ENCODE data around the gene KBTBD12.
"Not testable (repeated sequence)": the region's sequence is repeated elsewhere in the genome, so short reads cannot be mapped to it uniquely, and the experiment has no call there.

Gene KBTBD12

DNA sequence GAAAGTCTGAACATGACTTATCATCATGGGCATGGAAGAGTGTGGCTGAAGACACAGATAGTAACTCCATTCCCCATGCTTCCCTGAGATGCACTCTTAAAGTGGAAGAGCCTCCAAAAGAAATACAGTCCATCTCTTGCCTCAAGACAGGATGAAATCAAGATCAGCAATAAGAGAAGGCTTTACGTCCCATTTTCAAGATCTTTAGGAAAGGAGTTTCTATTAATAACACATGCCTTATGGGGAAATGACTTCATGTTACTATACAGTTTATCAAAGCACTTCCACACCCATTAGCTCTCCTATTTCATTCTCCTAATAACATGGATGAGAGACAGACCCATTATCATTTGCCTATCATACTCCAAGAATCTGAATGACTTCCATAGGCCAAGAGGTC lies 6.1 kb upstream of the KBTBD12 start:
- H4K20me1 ChIP-seq (ENCODE audit: low read depth, low read length), result no peaks in the 10 kb centered on the region
- H3K4me2 ChIP-seq (ENCODE audit: low read depth, low read length, poor library complexity, severe bottlenecking), result no peak overlapping the region
- H3K27me3 ChIP-seq (ENCODE audit: low read length), result no peaks in the 10 kb centered on the region
- no peak for TF ChIP-seq EZH2phosphoT487 (conservative IDR thresholded peaks at IDR 0.05; ENCODE audit: low read length)
- TF ChIP-seq, protein P1, sequence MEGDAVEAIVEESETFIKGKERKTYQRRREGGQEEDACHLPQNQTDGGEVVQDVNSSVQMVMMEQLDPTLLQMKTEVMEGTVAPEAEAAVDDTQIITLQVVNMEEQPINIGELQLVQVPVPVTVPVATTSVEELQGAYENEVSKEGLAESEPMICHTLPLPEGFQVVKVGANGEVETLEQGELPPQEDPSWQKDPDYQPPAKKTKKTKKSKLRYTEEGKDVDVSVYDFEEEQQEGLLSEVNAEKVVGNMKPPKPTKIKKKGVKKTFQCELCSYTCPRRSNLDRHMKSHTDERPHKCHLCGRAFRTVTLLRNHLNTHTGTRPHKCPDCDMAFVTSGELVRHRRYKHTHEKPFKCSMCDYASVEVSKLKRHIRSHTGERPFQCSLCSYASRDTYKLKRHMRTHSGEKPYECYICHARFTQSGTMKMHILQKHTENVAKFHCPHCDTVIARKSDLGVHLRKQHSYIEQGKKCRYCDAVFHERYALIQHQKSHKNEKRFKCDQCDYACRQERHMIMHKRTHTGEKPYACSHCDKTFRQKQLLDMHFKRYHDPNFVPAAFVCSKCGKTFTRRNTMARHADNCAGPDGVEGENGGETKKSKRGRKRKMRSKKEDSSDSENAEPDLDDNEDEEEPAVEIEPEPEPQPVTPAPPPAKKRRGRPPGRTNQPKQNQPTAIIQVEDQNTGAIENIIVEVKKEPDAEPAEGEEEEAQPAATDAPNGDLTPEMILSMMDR (IDR thresholded peaks at IDR 0.05; ENCODE audit: insufficient read depth, low read length, poor library complexity, severe bottlenecking), result no peak
- no peak overlapping the region for H2AFZ ChIP-seq (ENCODE audit: low read depth, low read length, severe bottlenecking)
- no peaks in the 10 kb centered on the region for H3F3A ChIP-seq (ENCODE audit: insufficient read depth)
- H3K9me3 ChIP-seq (ENCODE audit: insufficient read depth, low read length), result no peaks in the 10 kb centered on the region
- no peaks in the 10 kb centered on the region for H3K36me3 ChIP-seq (ENCODE audit: low read length)
- H3K9ac ChIP-seq (ENCODE audit: low read length), result no peak overlapping the region
- no peak overlapping the region for H3K27ac ChIP-seq (ENCODE audit: low read depth, low read length)
- H3K79me2 ChIP-seq (ENCODE audit: insufficient read depth, low read length), result no peaks in the 10 kb centered on the region
- no peaks in the 10 kb centered on the region for H3K9me2 ChIP-seq (replicated peaks; ENCODE audit: insufficient read depth, low read length)
- H3K4me3 ChIP-seq (ENCODE audit: insufficient read depth, low read length, poor library complexity, severe bottlenecking), result no peak overlapping the region

DNA sequence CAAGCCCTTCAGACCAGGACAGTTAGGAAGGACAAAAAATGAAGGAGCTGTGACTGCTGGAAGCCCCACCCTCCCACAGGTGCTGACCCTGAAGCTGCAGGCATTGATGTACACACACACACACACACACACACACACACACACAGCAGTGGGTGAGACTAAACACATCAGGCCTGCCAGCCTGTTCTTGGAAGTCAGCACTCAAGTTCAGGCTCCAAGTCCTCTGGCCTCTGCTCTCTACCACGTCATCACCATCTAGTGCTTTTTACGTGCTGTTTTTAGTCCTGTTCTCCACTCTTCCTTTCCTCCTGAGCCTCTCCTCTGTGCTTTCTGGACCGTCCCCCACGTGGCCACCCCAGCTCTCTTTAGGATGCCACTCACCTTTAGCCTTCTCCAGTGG lies 5.4 kb upstream of the KBTBD12 start:
- TF ChIP-seq, protein P1 (IDR thresholded peaks at IDR 0.05; ENCODE audit: insufficient read depth, low read length, poor library complexity, severe bottlenecking), result no peak
- no peak for TF ChIP-seq EZH2phosphoT487 (conservative IDR thresholded peaks at IDR 0.05; ENCODE audit: low read length)
- H3F3A ChIP-seq (ENCODE audit: insufficient read depth), result no peaks in the 10 kb centered on the region

DNA sequence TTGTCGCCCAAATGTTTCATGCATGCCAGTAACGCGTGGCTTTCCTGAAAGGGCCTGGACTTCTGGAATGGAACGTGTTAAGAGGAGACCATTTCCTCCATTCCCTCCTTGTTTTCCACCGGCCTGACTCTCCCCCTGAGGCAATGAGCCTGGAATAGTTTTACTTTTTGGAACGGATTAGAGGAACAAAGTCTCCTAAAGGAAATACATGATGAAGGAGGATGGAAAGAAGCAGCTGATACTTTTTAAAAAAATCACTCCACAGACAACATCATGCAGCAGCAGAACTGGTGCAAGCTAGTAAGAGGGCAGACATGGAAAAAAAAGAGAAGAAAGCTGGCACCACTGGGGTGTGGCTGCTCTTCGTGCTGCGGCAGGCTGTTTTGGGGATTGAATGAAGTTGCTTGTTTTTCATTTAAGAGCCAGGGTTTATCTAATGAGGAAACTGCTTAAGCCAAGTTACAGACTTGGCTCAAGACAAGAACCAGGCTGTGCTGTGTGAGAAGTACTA lies 3.6 kb upstream of the KBTBD12 start:
- TF ChIP-seq, protein P1 (IDR thresholded peaks at IDR 0.05; ENCODE audit: insufficient read depth, low read length, poor library complexity, severe bottlenecking), result no peak
- no peak for TF ChIP-seq EZH2phosphoT487 (conservative IDR thresholded peaks at IDR 0.05; ENCODE audit: low read length)
- Histone ChIP-seq H3K27me3 (ENCODE audit: low read length) (no peaks in the 10 kb centered on the region), H2AFZ (ENCODE audit: low read depth, low read length, severe bottlenecking) (no peak overlapping the region), H3K9me2 (replicated peaks; ENCODE audit: insufficient read depth, low read length) (no peaks in the 10 kb centered on the region), H3K79me2 (ENCODE audit: insufficient read depth, low read length) (no peaks in the 10 kb centered on the region), H3K9ac (ENCODE audit: low read length) (no peak overlapping the region), H3K36me3 (ENCODE audit: low read length) (no peaks in the 10 kb centered on the region), H4K20me1 (ENCODE audit: low read depth, low read length) (no peaks in the 10 kb centered on the region), H3K27ac (ENCODE audit: low read depth, low read length) (no peak overlapping the region), H3K4me3 (ENCODE audit: insufficient read depth, low read length, poor library complexity, severe bottlenecking) (no peak overlapping the region), H3K4me2 (ENCODE audit: low read depth, low read length, poor library complexity, severe bottlenecking) (no peak overlapping the region), H3K9me3 (ENCODE audit: insufficient read depth, low read length) (no peaks in the 10 kb centered on the region), H3F3A (ENCODE audit: insufficient read depth) (no peaks in the 10 kb centered on the region)

More for the DNA sequence above, 5.4 kb upstream of the KBTBD12 start:
- Histone ChIP-seq H3K9ac (ENCODE audit: low read length) (no peak overlapping the region), H2AFZ (ENCODE audit: low read depth, low read length, severe bottlenecking) (no peak overlapping the region), H3K9me3 (ENCODE audit: insufficient read depth, low read length) (no peaks in the 10 kb centered on the region), H3K9me2 (replicated peaks; ENCODE audit: insufficient read depth, low read length) (no peaks in the 10 kb centered on the region), H3K27ac (ENCODE audit: low read depth, low read length) (no peak overlapping the region), H3K36me3 (ENCODE audit: low read length) (no peaks in the 10 kb centered on the region), H3K27me3 (ENCODE audit: low read length) (no peaks in the 10 kb centered on the region), H4K20me1 (ENCODE audit: low read depth, low read length) (no peaks in the 10 kb centered on the region), H3K79me2 (ENCODE audit: insufficient read depth, low read length) (no peaks in the 10 kb centered on the region), H3K4me3 (ENCODE audit: insufficient read depth, low read length, poor library complexity, severe bottlenecking) (no peak overlapping the region), H3K4me2 (ENCODE audit: low read depth, low read length, poor library complexity, severe bottlenecking) (no peak overlapping the region)

GRCh38 chr3:127913841-127914240 lies 1.2 kb upstream of the KBTBD12 start:
- H4K20me1 ChIP-seq (ENCODE audit: low read depth, low read length); H2AFZ ChIP-seq (ENCODE audit: low read depth, low read length, severe bottlenecking); H3K4me3 ChIP-seq (ENCODE audit: insufficient read depth, low read length, poor library complexity, severe bottlenecking); H3K4me2 ChIP-seq (ENCODE audit: low read depth, low read length, poor library complexity, severe bottlenecking); H3K27me3 ChIP-seq (ENCODE audit: low read length); H3K27ac ChIP-seq (ENCODE audit: low read depth, low read length); H3K79me2 ChIP-seq (ENCODE audit: insufficient read depth, low read length); H3K9ac ChIP-seq (ENCODE audit: low read length); H3F3A ChIP-seq (ENCODE audit: insufficient read depth); H3K9me2 ChIP-seq (replicated peaks; ENCODE audit: insufficient read depth, low read length); H3K9me3 ChIP-seq (ENCODE audit: insufficient read depth, low read length); H3K36me3 ChIP-seq (ENCODE audit: low read length): not testable (repeated sequence)
